Prostate gland (tissue), 2 donors: ENCODE results near the gene SLC35B4.

ENCODE experiments used
- CTCF ChIP-seq, 4 experiments: fragments of 200-600 bp in 2 of 4; fragments of 450-650 bp in 2 of 4; sonication (generic) in 2 of 4; IDR thresholded peaks; 1 replicate in 3 of 4; 2 replicates in 1 of 4; pipeline ENCODE4 v1.5.1; 2016 to 2019; ENCODE audit warnings: antibody characterized with exemption in 4 of 4, mild to moderate bottlenecking in 2 of 4, moderate library complexity in 2 of 4
- POLR2AphosphoS5 ChIP-seq: sonication (generic); formaldehyde crosslinking; IDR thresholded peaks from one replicate; pipeline ENCODE4 v1.6.1; 2017; ENCODE audit warnings: antibody characterized with exemption

GRCh38 chr7:134289423-134289822 is 27.3 kb downstream of the SLC35B4 start:
- TF ChIP-seq POLR2AphosphoS5 (no peak), CTCF (IDR thresholded peaks at IDR 0.05) (no peak)
